GM21717 (cell line): ENCODE measurements around the gene LPIN1.
"Not testable (repeated sequence)": the region's sequence is repeated elsewhere in the genome, so short reads cannot be mapped to it uniquely, and the experiment has no call there.

Experiments used
- ATAC-seq: cut with Tn5 transposase; IDR thresholded peaks from one replicate; pipeline ENCODE4 v1.9.1; 2021; ENCODE audit warnings: mild to moderate bottlenecking, moderate library complexity; ENCODE audit not compliant: unreplicated experiment

LPIN1 gene

GRCh38 chr2:11715987-11716652 lies 30.3 kb upstream of the LPIN1 start:
- no peak for ATAC-seq

DNA sequence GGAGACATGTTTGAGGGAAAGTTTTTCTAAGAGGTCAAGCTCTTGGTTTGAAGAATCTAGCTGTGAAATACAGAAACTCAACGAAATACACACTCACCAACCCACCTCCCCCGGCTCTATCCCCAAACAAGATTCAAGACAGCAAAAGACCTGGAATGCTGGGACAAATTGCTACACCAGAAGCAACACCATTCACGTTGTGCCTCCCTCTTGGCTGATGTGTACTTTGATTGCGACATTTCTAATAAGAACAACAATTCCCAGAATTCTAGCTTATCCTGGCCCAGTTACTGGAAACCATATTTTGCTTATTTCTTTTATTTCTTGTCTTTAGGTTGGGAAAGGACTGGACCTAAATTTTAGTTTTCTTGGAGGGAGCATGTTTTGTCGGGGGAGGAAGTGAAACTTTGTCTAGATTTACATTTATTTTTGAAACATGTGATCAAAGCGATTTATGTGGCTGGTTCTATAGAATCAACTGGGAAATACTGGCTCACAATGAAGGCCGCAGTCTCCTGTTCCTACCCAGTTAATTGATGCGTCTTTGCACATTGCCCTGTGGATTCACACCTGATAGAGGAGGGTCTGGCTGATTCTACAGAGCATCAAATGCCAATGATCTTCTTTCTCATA lies 29.6 kb upstream of the LPIN1 start:
- ATAC-seq, result no peak

- no peak for ATAC-seq
These were observed 28.8 kb upstream of the LPIN1 start for GRCh38 chr2:11717623-11718022.

- ATAC-seq, result no peak
These were observed 27.8 kb upstream of the LPIN1 start for GRCh38 chr2:11718606-11719005.

DNA sequence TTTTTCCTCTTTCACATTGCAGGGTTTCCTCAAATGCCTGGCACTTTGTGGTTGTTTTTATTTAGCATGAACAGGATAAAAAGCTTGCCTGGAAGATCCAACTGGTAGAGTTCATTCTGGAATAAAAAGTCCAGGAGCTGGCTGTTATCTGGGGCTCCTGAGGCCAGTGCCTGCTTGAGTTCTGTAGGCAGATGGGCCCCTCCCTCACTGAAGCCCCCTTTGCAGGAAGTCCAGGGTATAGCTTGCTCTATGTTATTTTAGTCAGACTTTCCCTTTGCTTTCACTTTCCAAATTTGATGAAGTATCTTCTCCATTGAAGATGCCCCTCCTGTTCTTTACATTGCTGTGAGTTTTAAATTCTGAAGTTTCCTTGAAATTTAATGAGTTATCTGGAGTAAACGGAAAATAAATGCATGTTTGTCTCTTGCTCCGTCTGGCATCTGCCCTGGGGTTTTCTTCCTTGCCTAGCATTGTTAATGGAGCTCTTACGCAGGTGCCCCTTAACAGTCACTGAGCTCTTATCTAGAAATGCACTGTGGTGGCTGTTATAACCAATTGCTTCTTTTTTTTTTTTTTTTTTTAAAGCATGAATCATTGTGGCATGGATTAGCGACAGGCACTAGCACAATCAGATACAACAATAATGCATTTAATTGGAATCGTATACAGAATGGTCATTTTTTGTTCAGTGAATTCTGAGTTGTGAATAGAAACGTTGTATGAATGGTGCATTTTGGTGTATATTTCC lies 27.0 kb upstream of the LPIN1 start:
- ATAC-seq, result no peak

DNA sequence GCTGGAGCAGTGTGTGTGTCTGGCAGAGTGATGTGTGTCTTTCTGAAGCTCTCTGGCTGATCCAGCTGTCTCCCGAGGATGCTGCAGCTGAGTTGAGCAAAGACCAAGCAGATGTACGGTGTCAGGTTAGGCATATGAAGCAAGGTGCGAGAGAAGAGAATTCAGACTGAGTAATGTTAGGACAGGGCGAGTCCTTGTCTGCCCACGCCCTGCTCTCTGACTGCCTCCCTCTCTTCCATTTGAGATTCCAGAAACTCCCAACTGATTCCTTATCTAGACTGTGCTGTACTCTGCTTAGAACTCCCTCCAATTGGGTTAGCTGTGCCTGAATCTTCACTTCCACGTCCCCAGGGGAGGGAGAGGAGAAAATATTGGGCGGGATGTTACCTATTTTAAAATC lies 25.7 kb upstream of the LPIN1 start:
- no peak for ATAC-seq

GRCh38 chr2:11722292-11723060 lies 24.0 kb upstream of the LPIN1 start:
- no peak for ATAC-seq

DNA sequence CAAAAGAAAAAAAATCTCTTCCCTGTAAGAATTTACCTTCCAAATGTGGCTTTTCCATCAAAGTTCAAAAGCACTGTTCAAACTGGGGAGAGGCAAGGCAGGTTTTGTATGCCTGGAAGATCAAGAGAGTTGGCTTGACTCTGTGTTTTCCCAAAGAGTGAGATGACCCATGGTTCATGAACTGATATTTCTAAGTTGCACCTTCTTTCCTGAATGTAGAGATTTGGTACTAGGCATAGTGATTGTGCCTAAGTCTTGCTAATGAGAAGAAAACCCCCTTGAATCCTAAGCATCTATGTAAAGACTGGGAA lies 23.4 kb upstream of the LPIN1 start:
- ATAC-seq, result no peak

- ATAC-seq, result no peak
These were observed 22.3 kb upstream of the LPIN1 start for GRCh38 chr2:11724151-11724550.

- no peak for ATAC-seq
These were observed 20.0 kb upstream of the LPIN1 start for GRCh38 chr2:11726384-11726783.

GRCh38 chr2:11729362-11730212 lies 16.8 kb upstream of the LPIN1 start:
- no peak for ATAC-seq

GRCh38 chr2:11731214-11731984 lies 15.0 kb upstream of the LPIN1 start:
- ATAC-seq, result not testable (repeated sequence)

- no peak for ATAC-seq
These were observed 13.8 kb upstream of the LPIN1 start for GRCh38 chr2:11732587-11732986.

- not testable (repeated sequence) for ATAC-seq
These were observed 8.6 kb upstream of the LPIN1 start for GRCh38 chr2:11737852-11738251.

DNA sequence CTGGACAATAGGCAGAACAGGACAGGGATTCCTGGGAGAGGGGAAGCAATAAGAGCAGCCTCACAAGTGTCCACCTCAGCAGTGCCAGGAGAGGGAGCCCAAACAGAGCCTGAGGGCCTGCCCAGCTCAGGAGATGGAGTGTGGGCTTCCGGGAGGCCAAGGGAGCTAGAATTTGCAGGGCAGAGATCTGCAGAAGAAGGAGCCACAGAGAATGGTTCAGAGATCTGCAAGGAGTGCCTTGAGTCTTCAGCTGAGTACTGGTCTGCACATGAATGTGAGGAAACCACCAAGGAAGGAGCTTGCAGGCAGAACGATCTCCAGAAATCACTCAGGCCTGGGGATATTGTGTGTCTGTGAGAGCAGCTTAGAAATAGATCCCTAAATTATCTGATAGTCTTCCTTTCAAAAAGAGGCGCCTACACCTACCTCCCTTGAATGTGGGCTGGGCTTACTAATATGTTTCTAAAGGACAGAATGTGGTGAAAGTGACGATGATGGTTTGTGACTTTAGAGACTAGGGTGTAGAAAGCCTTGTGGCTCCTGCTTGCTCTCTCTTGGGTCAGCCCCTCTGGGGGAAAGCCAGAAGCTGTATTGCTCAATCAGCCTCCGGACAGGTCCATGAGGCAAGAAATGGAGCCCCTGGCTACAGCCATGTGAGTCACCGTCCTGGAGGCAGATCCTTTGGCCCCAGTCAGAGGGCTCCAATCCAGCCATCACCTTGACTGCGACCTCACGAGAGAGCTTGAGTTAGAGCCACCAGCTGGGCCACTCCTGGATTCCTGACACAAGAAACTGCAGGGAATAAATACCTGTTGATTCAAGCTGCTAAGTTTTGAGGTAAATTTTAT lies 7.6 kb upstream of the LPIN1 start:
- peak; percentile 59 for ATAC-seq

DNA sequence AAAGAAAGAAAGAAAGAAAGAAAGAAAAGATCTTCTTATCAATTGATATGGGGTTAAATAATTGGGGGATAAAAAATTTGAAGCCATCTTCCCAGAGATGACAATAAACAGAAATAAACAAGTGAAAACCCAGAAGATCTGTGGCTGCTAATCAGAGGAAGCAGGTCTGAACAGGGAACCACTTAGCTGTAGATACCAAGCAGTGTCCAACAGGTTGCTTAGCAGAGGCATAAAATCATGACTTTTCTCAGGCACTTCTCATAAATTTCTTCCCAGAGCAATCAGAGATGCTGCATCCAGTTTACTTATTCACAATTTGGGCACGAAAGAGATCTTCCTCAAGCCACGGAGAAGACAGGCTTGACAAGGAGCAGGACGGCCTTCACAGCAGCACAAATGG lies 5.7 kb upstream of the LPIN1 start:
- ATAC-seq, result no peak

GRCh38 chr2:11742317-11742701 lies 4.1 kb upstream of the LPIN1 start:
- ATAC-seq, result no peak

GRCh38 chr2:11742702-11743357 lies 3.6 kb upstream of the LPIN1 start:
- ATAC-seq, result no peak

DNA sequence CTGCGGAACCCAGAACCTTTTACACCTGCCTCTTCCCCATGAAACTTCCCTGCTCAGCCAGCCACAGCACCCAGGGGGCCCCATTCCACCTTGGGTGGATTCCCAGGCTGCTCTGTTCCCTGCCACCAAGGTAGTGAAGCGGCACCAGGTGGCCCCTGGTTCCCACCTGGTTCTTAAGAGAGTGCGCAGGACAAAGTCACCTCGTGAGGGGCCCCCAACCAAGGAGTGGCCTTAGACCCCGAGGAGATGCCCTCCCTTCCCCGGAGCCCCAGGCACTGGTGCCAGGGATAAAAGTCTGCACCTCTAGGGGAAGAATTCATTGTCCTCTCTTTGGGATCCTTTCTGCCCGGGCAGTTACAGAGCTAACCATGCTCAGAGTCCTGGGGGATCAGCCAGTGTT lies 3.1 kb upstream of the LPIN1 start:
- ATAC-seq, result no peak
